NB4 (cell line): ENCODE data around the gene LEFTY1.

Source experiments
- POLR2A ChIP-seq: IDR thresholded peaks from 2 replicates; pipeline ENCODE4 v1.6.1; 2011; ENCODE audit warnings: mild to moderate bottlenecking; ENCODE audit not compliant: insufficient read length; ENCODE audit errors: extremely low read depth
- TF ChIP-seq, protein P1 (sequence below): IDR thresholded peaks from one replicate; pipeline ENCODE4 v1.5.1; 2012; ENCODE audit warnings: low read depth, low read length
- TF ChIP-seq, protein P2 (sequence below): IDR thresholded peaks from 2 replicates; pipeline ENCODE4 v1.6.1; 2011; ENCODE audit warnings: low read depth, low read length

DNA sequence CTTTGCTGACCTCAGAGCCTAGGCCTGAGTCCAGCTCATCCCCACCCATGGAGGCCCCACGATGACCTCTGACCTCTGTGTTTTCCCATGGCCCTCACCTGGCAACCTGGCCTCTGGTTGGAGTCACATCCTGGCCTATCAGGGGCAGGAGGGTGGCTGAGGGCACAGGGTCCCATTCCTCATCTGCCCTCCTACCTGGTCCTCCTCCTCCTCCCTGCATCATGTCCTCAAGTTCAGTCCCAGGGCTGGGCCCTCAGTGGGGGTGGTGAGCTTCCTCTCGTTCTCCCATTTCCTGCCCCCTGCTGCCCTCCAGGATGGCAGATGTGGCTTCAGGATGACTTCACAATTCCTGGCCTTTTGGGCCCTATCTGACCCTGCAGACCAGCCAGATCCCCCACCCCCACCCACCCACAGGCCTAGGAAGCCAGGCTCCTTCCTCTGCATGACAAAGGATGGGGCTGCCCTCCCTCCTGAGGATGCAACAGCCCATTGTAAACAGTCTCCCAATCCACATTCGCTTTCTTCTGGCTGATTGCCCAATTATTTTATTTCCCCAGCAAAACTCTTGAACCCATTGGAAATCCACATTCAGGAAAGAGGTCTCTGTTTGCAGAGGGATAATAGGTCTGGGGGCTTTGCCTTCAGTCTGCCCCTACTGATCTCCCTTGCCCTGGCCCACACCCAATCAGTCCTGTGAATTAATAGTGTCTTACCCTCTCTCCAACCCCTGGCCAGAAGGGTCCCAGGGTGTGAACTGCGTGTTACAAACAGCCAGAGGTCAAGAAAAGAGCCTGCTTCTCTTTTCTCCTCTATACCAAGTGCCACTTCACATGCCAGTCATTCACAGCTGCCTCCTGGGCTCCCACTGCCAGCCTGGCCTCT lies 10.3 kb upstream of the LEFTY1 start:
- TF ChIP-seq, protein P1, sequence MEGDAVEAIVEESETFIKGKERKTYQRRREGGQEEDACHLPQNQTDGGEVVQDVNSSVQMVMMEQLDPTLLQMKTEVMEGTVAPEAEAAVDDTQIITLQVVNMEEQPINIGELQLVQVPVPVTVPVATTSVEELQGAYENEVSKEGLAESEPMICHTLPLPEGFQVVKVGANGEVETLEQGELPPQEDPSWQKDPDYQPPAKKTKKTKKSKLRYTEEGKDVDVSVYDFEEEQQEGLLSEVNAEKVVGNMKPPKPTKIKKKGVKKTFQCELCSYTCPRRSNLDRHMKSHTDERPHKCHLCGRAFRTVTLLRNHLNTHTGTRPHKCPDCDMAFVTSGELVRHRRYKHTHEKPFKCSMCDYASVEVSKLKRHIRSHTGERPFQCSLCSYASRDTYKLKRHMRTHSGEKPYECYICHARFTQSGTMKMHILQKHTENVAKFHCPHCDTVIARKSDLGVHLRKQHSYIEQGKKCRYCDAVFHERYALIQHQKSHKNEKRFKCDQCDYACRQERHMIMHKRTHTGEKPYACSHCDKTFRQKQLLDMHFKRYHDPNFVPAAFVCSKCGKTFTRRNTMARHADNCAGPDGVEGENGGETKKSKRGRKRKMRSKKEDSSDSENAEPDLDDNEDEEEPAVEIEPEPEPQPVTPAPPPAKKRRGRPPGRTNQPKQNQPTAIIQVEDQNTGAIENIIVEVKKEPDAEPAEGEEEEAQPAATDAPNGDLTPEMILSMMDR, result no peak
- TF ChIP-seq, protein P2, sequence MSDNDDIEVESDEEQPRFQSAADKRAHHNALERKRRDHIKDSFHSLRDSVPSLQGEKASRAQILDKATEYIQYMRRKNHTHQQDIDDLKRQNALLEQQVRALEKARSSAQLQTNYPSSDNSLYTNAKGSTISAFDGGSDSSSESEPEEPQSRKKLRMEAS, result no peak
- no peak for TF ChIP-seq POLR2A
